Activated CD4-positive, alpha-beta memory T cell treated with anti-CD3 and anti-CD28 coated beads for 36 hours (primary cell): ENCODE measurements around the gene SLC4A2. TPM values are rescaled to one million over a fixed set of nuclear protein-coding genes. Genes with fewer than 3 reads are reported as not detected.

Experiments
- CTCF ChIA-PET: fragments of 350-600 bp; sonication (Branson Sonifier 250); formaldehyde crosslinking; loops from one replicate; lab custom pipeline; 2021; ENCODE audit warnings: antibody characterized with exemption, inconsistent platforms; lab: Charles Lee
- POLR2A ChIA-PET: fragments of 350-600 bp; sonication (Branson Sonifier 250); formaldehyde crosslinking; loops from one replicate; lab custom pipeline; 2021; ENCODE audit warnings: antibody characterized with exemption; lab: Charles Lee
- DNase-seq: peaks from one replicate; pipeline ENCODE4 v3.0.0-alpha.2; 2020
- H3K27ac Mint-ChIP-seq: one replicate; pipeline ENCODE4 v1.8.0; 2021; ENCODE audit warnings: mixed read lengths
- H3K27me3 Mint-ChIP-seq: one replicate; pipeline ENCODE4 v1.8.0; 2021; ENCODE audit warnings: mixed read lengths
- H3K36me3 Mint-ChIP-seq: one replicate; pipeline ENCODE4 v1.8.0; 2021; ENCODE audit warnings: mixed read lengths
- H3K4me1 Mint-ChIP-seq: one replicate; pipeline ENCODE4 v1.8.0; 2021; ENCODE audit warnings: low read depth, mixed read lengths
- H3K4me3 Mint-ChIP-seq: one replicate; pipeline ENCODE4 v1.8.0; 2021; ENCODE audit warnings: mild to moderate bottlenecking, mixed read lengths
- H3K9me3 Mint-ChIP-seq: one replicate; pipeline ENCODE4 v1.8.0; 2021; ENCODE audit warnings: mixed read lengths
- intact Hi-C: fragments of 100-400 bp; cut with micrococcal nuclease; formaldehyde crosslinking; loops from one replicate; pipeline ENCODE4 v1.15.1; 2023
- total RNA-seq, 2 experiments: library from RNA; stranded (reverse); gene quantifications; one replicate each; pipeline ENCODE4 v1.2.3, GENCODE V29; 2021

SLC4A2 gene
- total RNA-seq, 2 experiments from 2014 or later: 46.7 to 50.5 TPM

GRCh38 chr7:151091988-151092387, 32.6 kb downstream of the SLC4A2 start:
- ChIA-PET CTCF (interaction anchor here (0.5 to 4.4 kb wide), 6 partner anchors 16 to 129 kb away, joined by 3 to 15 read pairs (median 5); no protein-coding TSS in a partner anchor), POLR2A (interaction anchor here (0.6 kb wide), 1 partner anchor 201 kb away, joined by 3 read pairs; no protein-coding TSS in a partner anchor)
- intact Hi-C loops: loop anchor here (1.0 kb wide), 1 partner anchor 19 kb away; no protein-coding TSS in a partner anchor
- Mint-ChIP-seq H3K4me3 (no peak overlapping the region), H3K27ac (no peak overlapping the region), H3K9me3 (no peaks in the 10 kb centered on the region), H3K36me3 (no peaks in the 10 kb centered on the region), H3K4me1 (peaks cover 28% of the 10 kb centered on the region), H3K27me3 (no peaks in the 10 kb centered on the region)
- DNase-seq: no peak

- peaks cover 20% of the 10 kb centered on the region for H3K4me1 Mint-ChIP-seq
- H3K9me3 Mint-ChIP-seq: no peaks in the 10 kb centered on the region
- no peak overlapping the region for H3K4me3 Mint-ChIP-seq
- no peaks in the 10 kb centered on the region for H3K36me3 Mint-ChIP-seq
- intact Hi-C loops: no loop called here
- H3K27ac Mint-ChIP-seq: no peak overlapping the region
- CTCF ChIA-PET: interaction anchor here (0.7 to 4.4 kb wide), 6 partner anchors 14 to 78 kb away, joined by 3 to 15 read pairs (median 4); no protein-coding TSS in a partner anchor
- DNase-seq: no peak
- POLR2A ChIA-PET: no interaction called here
- H3K27me3 Mint-ChIP-seq: no peaks in the 10 kb centered on the region
These were observed 34.4 kb downstream of the SLC4A2 start for GRCh38 chr7:151093748-151094147.

- H3K4me1 Mint-ChIP-seq: peaks cover 13% of the 10 kb centered on the region
- ChIA-PET CTCF (interaction anchor here (0.7 to 4.4 kb wide), 6 partner anchors 13 to 77 kb away, joined by 3 to 15 read pairs (median 4); no protein-coding TSS in a partner anchor), POLR2A (no interaction called here)
- intact Hi-C loops: no loop called here
- DNase-seq: no peak
- H3K4me3 Mint-ChIP-seq: no peak overlapping the region
- H3K27ac Mint-ChIP-seq: no peak overlapping the region
- H3K9me3 Mint-ChIP-seq: no peaks in the 10 kb centered on the region
- no peaks in the 10 kb centered on the region for H3K36me3 Mint-ChIP-seq
- H3K27me3 Mint-ChIP-seq: no peaks in the 10 kb centered on the region
These were observed 35.3 kb downstream of the SLC4A2 start for GRCh38 chr7:151094675-151095074.

GRCh38 chr7:151095123-151095797, 35.9 kb downstream of the SLC4A2 start:
- ChIA-PET POLR2A (no interaction called here), CTCF (interaction anchor here (0.9 to 4.4 kb wide), 5 partner anchors 13 to 71 kb away, joined by 3 to 15 read pairs (median 5); no protein-coding TSS in a partner anchor)
- no peaks in the 10 kb centered on the region for H3K9me3 Mint-ChIP-seq
- H3K36me3 Mint-ChIP-seq: no peaks in the 10 kb centered on the region
- peaks cover 11% of the 10 kb centered on the region for H3K4me1 Mint-ChIP-seq
- no peak overlapping the region for H3K27ac Mint-ChIP-seq
- no peaks in the 10 kb centered on the region for H3K27me3 Mint-ChIP-seq
- no peak overlapping the region for H3K4me3 Mint-ChIP-seq
- intact Hi-C loops: no loop called here
- no peak for DNase-seq

GRCh38 chr7:151095828-151096475, 36.6 kb downstream of the SLC4A2 start:
- H3K4me1 Mint-ChIP-seq: peaks cover 11% of the 10 kb centered on the region
- peak overlapping the region; percentile 36 for H3K4me3 Mint-ChIP-seq
- peak; percentile 56 for DNase-seq
- POLR2A ChIA-PET: interaction anchor here (1.3 kb wide), 1 partner anchor 8 kb away, joined by 4 read pairs; no protein-coding TSS in a partner anchor
- H3K27ac Mint-ChIP-seq: peak overlapping the region; percentile 64
- no peaks in the 10 kb centered on the region for H3K27me3 Mint-ChIP-seq
- no peaks in the 10 kb centered on the region for H3K36me3 Mint-ChIP-seq
- intact Hi-C loops: no loop called here
- CTCF ChIA-PET: interaction anchor here (2.6 to 4.4 kb wide), 2 partner anchors 15 to 28 kb away, joined by 14 to 15 read pairs; no protein-coding TSS in a partner anchor
- H3K9me3 Mint-ChIP-seq: no peaks in the 10 kb centered on the region

- H3K36me3 Mint-ChIP-seq: no peaks in the 10 kb centered on the region
- no peak for DNase-seq
- POLR2A ChIA-PET: no interaction called here
- no peak overlapping the region for H3K4me3 Mint-ChIP-seq
- CTCF ChIA-PET: interaction anchor here (0.7 kb wide), 1 partner anchor 11 kb away, joined by 3 read pairs; no protein-coding TSS in a partner anchor
- H3K27ac Mint-ChIP-seq: no peak overlapping the region
- intact Hi-C loops: no loop called here
- H3K9me3 Mint-ChIP-seq: no peaks in the 10 kb centered on the region
- H3K4me1 Mint-ChIP-seq: peaks cover 5% of the 10 kb centered on the region
- no peaks in the 10 kb centered on the region for H3K27me3 Mint-ChIP-seq
These were observed 40.3 kb downstream of the SLC4A2 start for GRCh38 chr7:151099486-151100211.

- no peaks in the 10 kb centered on the region for H3K27me3 Mint-ChIP-seq
- H3K9me3 Mint-ChIP-seq: no peaks in the 10 kb centered on the region
- no peaks in the 10 kb centered on the region for H3K36me3 Mint-ChIP-seq
- POLR2A ChIA-PET: no interaction called here
- CTCF ChIA-PET: interaction anchor here (1.3 kb wide), 1 partner anchor 10 kb away, joined by 4 read pairs; no protein-coding TSS in a partner anchor
- no peak overlapping the region for H3K4me3 Mint-ChIP-seq
- peaks cover 3% of the 10 kb centered on the region for H3K4me1 Mint-ChIP-seq
- DNase-seq: no peak
- no peak overlapping the region for H3K27ac Mint-ChIP-seq
- intact Hi-C loops: no loop called here
These were observed 41.5 kb downstream of the SLC4A2 start for GRCh38 chr7:151100921-151101320.

GRCh38 chr7:151101621-151102396, 42.4 kb downstream of the SLC4A2 start:
- H3K36me3 Mint-ChIP-seq: no peaks in the 10 kb centered on the region
- intact Hi-C loops: no loop called here
- CTCF ChIA-PET: interaction anchor here (0.8 to 1.3 kb wide), 2 partner anchors 9 to 22 kb away, joined by 3 to 4 read pairs; no protein-coding TSS in a partner anchor
- H3K4me3 Mint-ChIP-seq: no peak overlapping the region
- H3K27me3 Mint-ChIP-seq: no peaks in the 10 kb centered on the region
- POLR2A ChIA-PET: no interaction called here
- H3K27ac Mint-ChIP-seq: no peak overlapping the region
- no peaks in the 10 kb centered on the region for H3K4me1 Mint-ChIP-seq
- no peak for DNase-seq
- no peaks in the 10 kb centered on the region for H3K9me3 Mint-ChIP-seq

GRCh38 chr7:151102991-151103390, 43.6 kb downstream of the SLC4A2 start:
- ChIA-PET CTCF (no interaction called here), POLR2A (no interaction called here)
- Mint-ChIP-seq H3K27ac (no peak overlapping the region), H3K9me3 (no peaks in the 10 kb centered on the region), H3K27me3 (no peaks in the 10 kb centered on the region), H3K36me3 (no peaks in the 10 kb centered on the region), H3K4me3 (no peak overlapping the region), H3K4me1 (no peaks in the 10 kb centered on the region)
- intact Hi-C loops: no loop called here
- no peak for DNase-seq

GRCh38 chr7:151103973-151104372, 44.6 kb downstream of the SLC4A2 start:
- no peak for DNase-seq
- Mint-ChIP-seq H3K27me3 (no peaks in the 10 kb centered on the region), H3K27ac (no peak overlapping the region), H3K4me3 (no peak overlapping the region), H3K4me1 (no peaks in the 10 kb centered on the region), H3K9me3 (no peaks in the 10 kb centered on the region), H3K36me3 (no peaks in the 10 kb centered on the region)
- ChIA-PET CTCF (no interaction called here), POLR2A (no interaction called here)
- intact Hi-C loops: no loop called here
